PC-3 (cell line): ENCODE measurements around the gene CYP4F3. TPM values are rescaled to one million over a fixed set of nuclear protein-coding genes. Genes with fewer than 3 reads are reported as not detected.
"Not testable (repeated sequence)": the region's sequence is repeated elsewhere in the genome, so short reads cannot be mapped to it uniquely, and the experiment has no call there.

Experiments
- ATAC-seq: fragments of 200-7000 bp; cut with Tn5 transposase; 2 replicates; pipeline ENCODE4 v1.9.1; 2020; ENCODE audit warnings: mild to moderate bottlenecking, moderate library complexity
- BruUV-seq: library from RNA; stranded (reverse); fragments of 400-500 nt; replicated peaks from 2 replicates; lab custom pipeline; 2021; lab: Mats Ljungman, UMichigan
- CTCF ChIA-PET: fragments of 300-600 bp; sonication (Branson Sonifier 250); formaldehyde crosslinking; loops from one replicate; lab custom pipeline; 2022; ENCODE audit warnings: antibody characterized with exemption; lab: Charles Lee
- POLR2A ChIA-PET: fragments of 300-600 bp; sonication (Branson Sonifier 250); formaldehyde crosslinking; loops from one replicate; lab custom pipeline; 2022; ENCODE audit warnings: antibody characterized with exemption; ENCODE audit not compliant: unreplicated experiment; lab: Charles Lee
- DNase-seq: peaks from one replicate; pipeline ENCODE4 v3.0.0-alpha.2; 2015
- H2AFZ ChIP-seq: fragments of 300-600 bp; sonication (generic); 2 replicates; pipeline ENCODE4 v1.6.0; 2016; ENCODE audit warnings: antibody characterized with exemption, low read length
- H3F3A ChIP-seq: fragments of 300-600 bp; sonication (generic); one replicate; pipeline ENCODE4 v1.6.0; 2017; ENCODE audit warnings: antibody characterized with exemption, low read length, control low read depth, mild to moderate bottlenecking; ENCODE audit not compliant: unreplicated experiment
- H3K27ac ChIP-seq: fragments of 300-600 bp; sonication (generic); 2 replicates; pipeline ENCODE4 v1.5.1; 2016; ENCODE audit warnings: mild to moderate bottlenecking, low read length
- H3K27me3 ChIP-seq: fragments of 300-600 bp; sonication (generic); 2 replicates; pipeline ENCODE4 v1.6.1; 2016; ENCODE audit warnings: low read length, mixed read lengths
- H3K36me3 ChIP-seq: fragments of 300-600 bp; sonication (generic); 2 replicates; pipeline ENCODE4 v1.6.1; 2016; ENCODE audit warnings: low read depth, mixed run types, low read length, mixed read lengths
- H3K4me1 ChIP-seq: fragments of 300-600 bp; sonication (generic); 2 replicates; pipeline ENCODE4 v1.5.1; 2016; ENCODE audit warnings: low read length; ENCODE audit not compliant: insufficient read depth
- H3K4me2 ChIP-seq: fragments of 300-600 bp; sonication (generic); 2 replicates; pipeline ENCODE4 v1.6.0; 2016; ENCODE audit warnings: low read length
- H3K4me3 ChIP-seq: fragments of 300-600 bp; sonication (generic); 2 replicates; pipeline ENCODE4 v1.5.1; 2016; ENCODE audit warnings: mild to moderate bottlenecking, low read length, mixed read lengths
- H3K79me2 ChIP-seq: fragments of 300-600 bp; sonication (generic); 2 replicates; pipeline ENCODE4 v1.6.1; 2017; ENCODE audit warnings: low read length, mixed read lengths
- H3K9ac ChIP-seq: fragments of 300-600 bp; sonication (generic); 2 replicates; pipeline ENCODE4 v1.6.0; 2016; ENCODE audit warnings: mild to moderate bottlenecking, low read length
- H3K9me2 ChIP-seq: fragments of 300-600 bp; sonication (generic); replicated peaks from 2 replicates; pipeline ENCODE4 v1.6.1; 2016; ENCODE audit warnings: mixed run types, low read length, mixed read lengths
- H3K9me3 ChIP-seq: fragments of 300-600 bp; sonication (generic); 2 replicates; pipeline ENCODE4 v1.6.1; 2016; ENCODE audit warnings: low read length, mixed read lengths
- H4K20me1 ChIP-seq: fragments of 300-600 bp; sonication (generic); 2 replicates; pipeline ENCODE4 v1.6.1; 2016; ENCODE audit warnings: low read length, mixed read lengths
- CTCF ChIP-seq: fragments of 300-600 bp; sonication (generic); conservative IDR thresholded peaks from 2 replicates; pipeline ENCODE4 v1.5.1; 2017; ENCODE audit warnings: antibody characterized with exemption, low read depth, mild to moderate bottlenecking, low read length
- EZH2 ChIP-seq: fragments of 300-600 bp; sonication (generic); IDR thresholded peaks from one replicate; pipeline ENCODE4 v1.6.1; 2017; ENCODE audit warnings: antibody characterized with exemption, mild to moderate bottlenecking, low read length; ENCODE audit not compliant: unreplicated experiment
- EZH2phosphoT487 ChIP-seq: fragments of 300-600 bp; sonication (generic); IDR thresholded peaks from 2 replicates; pipeline ENCODE4 v1.6.1; 2018; ENCODE audit warnings: mild to moderate bottlenecking, antibody characterized with exemption, low read length, borderline replicate concordance
- intact Hi-C: fragments of 100-400 bp; cut with micrococcal nuclease; formaldehyde crosslinking; loops from 2 replicates; pipeline ENCODE4 v1.9.0; 2023
- total RNA-seq: library from RNA; depleted of rRNA; stranded (reverse); fragments of >200 nt; gene quantifications from 2 replicates; pipeline ENCODE4 v1.2.3, GENCODE V29; 2014

The CYP4F3 gene
- total RNA-seq, 1 experiment from 2014 or later, result not detected

GRCh38 chr19:15679089-15679488 is 38.4 kb downstream of the CYP4F3 start:
- TF ChIP-seq EZH2phosphoT487, result no peak
- TF ChIP-seq CTCF, result no peak
- TF ChIP-seq EZH2, result no peak
- no peak overlapping the region for H3K4me2 ChIP-seq
- no peaks in the 10 kb centered on the region for H3K9me2 ChIP-seq
- H3K4me3 ChIP-seq, result no peak overlapping the region
- H3K27me3 ChIP-seq, result no peaks in the 10 kb centered on the region; the same call in 1 of the 2 replicates
- ChIA-PET POLR2A (no interaction called here), CTCF (no interaction called here)
- no peaks in the 10 kb centered on the region for H4K20me1 ChIP-seq
- H3F3A ChIP-seq, result no peaks in the 10 kb centered on the region
- DNase-seq, result no peak
- no peak overlapping the region for H3K27ac ChIP-seq
- H3K9ac ChIP-seq, result no peak overlapping the region
- BruUV-seq, result no TSS peak
- no peaks in the 10 kb centered on the region for H3K79me2 ChIP-seq
- no peaks in the 10 kb centered on the region for H3K9me3 ChIP-seq
- no peaks in the 10 kb centered on the region for H3K4me1 ChIP-seq
- intact Hi-C loops, result no loop called here
- H3K36me3 ChIP-seq, result no peaks in the 10 kb centered on the region
- no peak overlapping the region for H2AFZ ChIP-seq
- ATAC-seq, result no peak

DNA sequence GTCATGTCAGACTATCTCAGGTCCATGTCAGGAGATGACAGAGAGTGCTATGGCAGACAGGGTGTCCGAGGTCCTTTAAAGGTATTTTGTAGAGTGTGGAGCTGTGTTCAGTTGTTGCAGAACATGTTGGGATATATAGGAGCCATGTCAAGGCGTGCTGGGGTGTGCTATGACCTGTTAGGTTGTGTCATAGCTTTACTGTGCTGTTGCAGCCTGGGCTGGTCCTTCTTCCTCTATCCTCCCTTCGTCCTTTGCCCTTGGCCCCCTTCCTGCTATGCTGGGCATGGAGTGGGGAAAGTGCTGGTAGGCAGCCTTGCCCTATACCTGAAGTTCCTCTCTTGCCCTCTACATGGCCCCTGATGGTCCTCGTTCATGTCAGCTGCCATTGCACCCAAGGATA is 39.2 kb downstream of the CYP4F3 start:
- H2AFZ ChIP-seq, ATAC-seq, H3K27me3 ChIP-seq, H3K79me2 ChIP-seq, H3K27ac ChIP-seq, H3K9me3 ChIP-seq, H3K4me2 ChIP-seq, BruUV-seq, H4K20me1 ChIP-seq, H3K9ac ChIP-seq, POLR2A ChIA-PET, H3K4me3 ChIP-seq, H3K36me3 ChIP-seq, CTCF ChIA-PET, H3K4me1 ChIP-seq, DNase-seq, intact Hi-C loops, H3K9me2 ChIP-seq, H3F3A ChIP-seq: not testable (repeated sequence)

DNA sequence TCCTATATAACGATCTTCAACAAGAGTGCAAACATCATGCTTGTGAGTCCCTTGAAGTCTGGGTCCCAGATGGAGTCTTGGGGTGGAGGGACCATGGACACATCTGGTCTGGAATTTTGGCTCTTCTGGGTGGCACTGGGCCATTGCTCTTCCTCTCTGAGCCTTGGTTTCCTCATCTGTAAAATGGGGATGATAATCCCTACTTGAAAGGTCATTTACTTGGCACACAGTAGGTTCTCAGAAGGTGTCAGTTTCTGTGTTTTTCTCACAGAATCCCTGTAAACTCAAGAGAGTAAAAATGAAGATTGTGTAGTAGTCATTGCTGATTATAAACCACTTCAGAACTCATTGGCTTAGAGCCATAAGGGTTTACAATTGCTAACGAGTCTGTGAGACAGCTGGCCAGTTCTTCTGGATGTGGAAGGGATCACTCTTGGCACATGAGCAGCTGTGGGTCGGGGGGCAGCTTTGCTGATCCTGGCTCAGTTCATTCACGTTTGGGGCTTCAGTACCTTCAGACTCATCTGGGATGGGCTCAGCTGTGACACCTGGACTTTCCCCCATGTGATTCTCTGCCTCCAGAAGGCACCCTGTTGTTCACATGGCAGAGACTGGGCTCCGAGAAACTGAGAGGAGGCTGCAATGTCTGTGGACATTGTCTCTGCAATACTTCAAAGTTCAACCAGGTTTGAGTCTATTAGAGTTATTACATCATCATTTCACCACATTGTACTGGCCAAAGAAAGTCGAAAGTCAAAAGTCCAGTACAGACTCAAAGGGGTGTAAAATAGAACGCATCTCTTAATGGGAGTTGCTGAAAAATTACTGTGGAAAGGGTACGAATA is 40.0 kb downstream of the CYP4F3 start:
- H3K9me2 ChIP-seq, result no peaks in the 10 kb centered on the region
- no peaks in the 10 kb centered on the region for H3F3A ChIP-seq
- BruUV-seq, result no TSS peak
- H3K36me3 ChIP-seq, result no peaks in the 10 kb centered on the region
- no peaks in the 10 kb centered on the region for H3K9me3 ChIP-seq
- no peaks in the 10 kb centered on the region for H3K79me2 ChIP-seq
- CTCF ChIA-PET, result no interaction called here
- H4K20me1 ChIP-seq, result no peaks in the 10 kb centered on the region
- POLR2A ChIA-PET, result no interaction called here
- no peaks in the 10 kb centered on the region for H3K4me1 ChIP-seq
- H3K4me3 ChIP-seq, result no peak overlapping the region
- H3K4me2 ChIP-seq, result no peak overlapping the region
- TF ChIP-seq EZH2phosphoT487 (no peak), EZH2 (no peak), CTCF (no peak)
- no peak for DNase-seq
- no peak overlapping the region for H3K27ac ChIP-seq
- intact Hi-C loops, result no loop called here
- no peak overlapping the region for H3K9ac ChIP-seq
- ATAC-seq, result no peak
- H2AFZ ChIP-seq, result no peak overlapping the region
- peaks cover under 1% of the 10 kb centered on the region; the same call in 1 of the 2 replicates for H3K27me3 ChIP-seq
